ENCODE measurements around the gene UBE2E3.

UBE2E3 gene

GRCh38 chr2:181058378-181059269 is 78.2 kb downstream of the UBE2E3 start:
- H2BK15ac ChIP-seq (ENCODE audit: low read depth, poor library complexity, severe bottlenecking): no peak overlapping the region
- H2BK5ac ChIP-seq (ENCODE audit: low read depth, low read length, poor library complexity, severe bottlenecking): no peak overlapping the region
- no peak overlapping the region for H2BK12ac ChIP-seq (ENCODE audit: low read length in 2 of 2)
- H3K27me3 ChIP-seq (ENCODE audit: control insufficient read depth in 1 of 2, insufficient read depth in 1 of 2, low read length in 2 of 2): no peaks in the 10 kb centered on the region
- no peak overlapping the region for H3K4ac ChIP-seq (ENCODE audit: low read depth in 1 of 2, low read length in 2 of 2)
- no peak overlapping the region for H4K91ac ChIP-seq (ENCODE audit: low read length)
- H3K18ac ChIP-seq (ENCODE audit: low read depth in 1 of 2, low read length in 2 of 2): no peak overlapping the region
- no peak overlapping the region for H3K23ac ChIP-seq (ENCODE audit: low read length in 2 of 2)
- H3K14ac ChIP-seq (ENCODE audit: low read length in 2 of 2): no peak overlapping the region
- H3K4me3 ChIP-seq (ENCODE audit: insufficient read depth in 1 of 2, low read depth in 1 of 2, low read length in 2 of 2): no peak overlapping the region
- no peaks in the 10 kb centered on the region for H3K4me1 ChIP-seq (ENCODE audit: control insufficient read depth, insufficient read depth, low read depth, low read length)
- H3K4me2 ChIP-seq (ENCODE audit: low read length, poor library complexity, severe bottlenecking): no peak overlapping the region
- no peak for DNase-seq
- H3K27ac ChIP-seq (ENCODE audit: low read length, poor library complexity, severe bottlenecking): no peak overlapping the region
- no peak overlapping the region for H2AK5ac ChIP-seq (ENCODE audit: low read length, severe bottlenecking)
- peaks cover 3% of the 10 kb centered on the region for H3K79me1 ChIP-seq (replicated peaks; ENCODE audit: low read length, poor library complexity, severe bottlenecking)
- H2BK120ac ChIP-seq (ENCODE audit: low read depth, low read length): no peak overlapping the region
- no peak overlapping the region for H2AFZ ChIP-seq (ENCODE audit: low read depth, low read length)
- H4K8ac ChIP-seq (ENCODE audit: low read length): no peak overlapping the region
- H3K36me3 ChIP-seq (ENCODE audit: control insufficient read depth in 1 of 2, insufficient read depth in 2 of 2, low read depth in 1 of 2, low read length in 2 of 2): peaks cover 0 to 46% of the 10 kb centered on the region in 2 experiments
- 50% methylated on average over 2 of the region's 7 CpGs for WGBS
- H3K9me3 ChIP-seq (ENCODE audit: control insufficient read depth, low read length): no peaks in the 10 kb centered on the region
- no peak overlapping the region for H3K9ac ChIP-seq (ENCODE audit: low read length)

DNA sequence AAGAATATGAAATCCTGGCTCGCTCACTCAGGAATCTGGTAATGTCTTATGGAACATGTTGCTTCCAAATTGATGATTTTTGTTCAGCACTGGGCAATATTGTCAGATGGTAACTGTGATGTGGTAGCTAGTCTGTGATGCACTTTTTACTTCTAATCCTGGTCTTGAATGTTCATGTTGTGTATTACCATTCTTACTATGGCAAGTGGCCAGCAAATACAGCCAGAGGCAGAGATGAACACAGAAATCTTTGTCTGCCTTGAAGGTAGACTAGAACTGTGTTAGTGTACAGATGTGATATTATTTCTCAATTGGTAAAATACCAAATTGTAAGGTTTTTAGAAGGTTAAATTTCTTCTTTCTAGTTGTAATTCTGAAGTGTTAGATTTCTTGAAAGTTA is 83.3 kb downstream of the UBE2E3 start:
- Histone ChIP-seq H4K8ac (ENCODE audit: low read length) (no peak overlapping the region), H3K9me3 (ENCODE audit: control insufficient read depth, low read length) (no peaks in the 10 kb centered on the region), H2BK120ac (ENCODE audit: low read depth, low read length) (no peak overlapping the region), H2AK5ac (ENCODE audit: low read length, severe bottlenecking) (no peak overlapping the region), H3K27me3 (ENCODE audit: control insufficient read depth in 1 of 2, insufficient read depth in 1 of 2, low read length in 2 of 2) (no peaks in the 10 kb centered on the region), H3K4me3 (ENCODE audit: insufficient read depth in 1 of 2, low read depth in 1 of 2, low read length in 2 of 2) (no peak overlapping the region), H3K23ac (ENCODE audit: low read length in 2 of 2) (no peak overlapping the region), H3K4me1 (ENCODE audit: control insufficient read depth, insufficient read depth, low read depth, low read length) (no peaks in the 10 kb centered on the region), H2BK15ac (ENCODE audit: low read depth, poor library complexity, severe bottlenecking) (no peak overlapping the region), H3K9ac (ENCODE audit: low read length) (no peak overlapping the region), H3K79me1 (replicated peaks; ENCODE audit: low read length, poor library complexity, severe bottlenecking) (peaks cover 6% of the 10 kb centered on the region), H3K14ac (ENCODE audit: low read length in 2 of 2) (no peak overlapping the region), H3K27ac (ENCODE audit: low read length, poor library complexity, severe bottlenecking) (no peak overlapping the region), H2BK5ac (ENCODE audit: low read depth, low read length, poor library complexity, severe bottlenecking) (no peak overlapping the region), H2BK12ac (ENCODE audit: low read length in 2 of 2) (no peak overlapping the region), H3K36me3 (ENCODE audit: control insufficient read depth in 1 of 2, insufficient read depth in 2 of 2, low read depth in 1 of 2, low read length in 2 of 2) (peaks cover 0 to 62% of the 10 kb centered on the region in 2 experiments), H2AFZ (ENCODE audit: low read depth, low read length) (no peak overlapping the region), H4K91ac (ENCODE audit: low read length) (no peak overlapping the region), H3K4ac (ENCODE audit: low read depth in 1 of 2, low read length in 2 of 2) (no peak overlapping the region), H3K18ac (ENCODE audit: low read depth in 1 of 2, low read length in 2 of 2) (no peak overlapping the region), H3K4me2 (ENCODE audit: low read length, poor library complexity, severe bottlenecking) (no peak overlapping the region)
- no peak for DNase-seq
- WGBS: 98% methylated on average over 1 of the region's 1 CpG

GRCh38 chr2:181065458-181065857 is 85.1 kb downstream of the UBE2E3 start:
- Histone ChIP-seq H3K9me3 (ENCODE audit: control insufficient read depth, low read length) (no peaks in the 10 kb centered on the region), H3K4ac (ENCODE audit: low read depth in 1 of 2, low read length in 2 of 2) (no peak overlapping the region), H2BK15ac (ENCODE audit: low read depth, poor library complexity, severe bottlenecking) (no peak overlapping the region), H3K27ac (ENCODE audit: low read length, poor library complexity, severe bottlenecking) (no peak overlapping the region), H3K9ac (ENCODE audit: low read length) (no peak overlapping the region), H3K4me3 (ENCODE audit: insufficient read depth in 1 of 2, low read depth in 1 of 2, low read length in 2 of 2) (no peak overlapping the region), H3K4me2 (ENCODE audit: low read length, poor library complexity, severe bottlenecking) (no peak overlapping the region), H2BK5ac (ENCODE audit: low read depth, low read length, poor library complexity, severe bottlenecking) (no peak overlapping the region), H3K23ac (ENCODE audit: low read length in 2 of 2) (no peak overlapping the region), H4K8ac (ENCODE audit: low read length) (no peak overlapping the region), H2AK5ac (ENCODE audit: low read length, severe bottlenecking) (no peak overlapping the region), H3K36me3 (ENCODE audit: control insufficient read depth in 1 of 2, insufficient read depth in 2 of 2, low read depth in 1 of 2, low read length in 2 of 2) (peaks cover 0 to 59% of the 10 kb centered on the region in 2 experiments), H3K27me3 (ENCODE audit: control insufficient read depth in 1 of 2, insufficient read depth in 1 of 2, low read length in 2 of 2) (no peaks in the 10 kb centered on the region), H2BK12ac (ENCODE audit: low read length in 2 of 2) (no peak overlapping the region), H3K4me1 (ENCODE audit: control insufficient read depth, insufficient read depth, low read depth, low read length) (peaks cover 2% of the 10 kb centered on the region), H3K14ac (ENCODE audit: low read length in 2 of 2) (no peak overlapping the region), H2AFZ (ENCODE audit: low read depth, low read length) (no peak overlapping the region), H3K18ac (ENCODE audit: low read depth in 1 of 2, low read length in 2 of 2) (no peak overlapping the region), H3K79me1 (replicated peaks; ENCODE audit: low read length, poor library complexity, severe bottlenecking) (peaks cover 5% of the 10 kb centered on the region), H2BK120ac (ENCODE audit: low read depth, low read length) (no peak overlapping the region), H4K91ac (ENCODE audit: low read length) (no peak overlapping the region)
- DNase-seq: no peak

GRCh38 chr2:181066333-181066732 is 85.9 kb downstream of the UBE2E3 start:
- H4K8ac ChIP-seq (ENCODE audit: low read length): no peak overlapping the region
- no peak overlapping the region for H2AK5ac ChIP-seq (ENCODE audit: low read length, severe bottlenecking)
- H2BK5ac ChIP-seq (ENCODE audit: low read depth, low read length, poor library complexity, severe bottlenecking): no peak overlapping the region
- no peak overlapping the region for H3K4me3 ChIP-seq (ENCODE audit: insufficient read depth in 1 of 2, low read depth in 1 of 2, low read length in 2 of 2)
- H2AFZ ChIP-seq (ENCODE audit: low read depth, low read length): no peak overlapping the region
- no peak overlapping the region for H2BK15ac ChIP-seq (ENCODE audit: low read depth, poor library complexity, severe bottlenecking)
- H3K27me3 ChIP-seq (ENCODE audit: control insufficient read depth in 1 of 2, insufficient read depth in 1 of 2, low read length in 2 of 2): no peaks in the 10 kb centered on the region
- H2BK12ac ChIP-seq (ENCODE audit: low read length in 2 of 2): no peak overlapping the region
- no peak overlapping the region for H3K14ac ChIP-seq (ENCODE audit: low read length in 2 of 2)
- H3K79me1 ChIP-seq (replicated peaks; ENCODE audit: low read length, poor library complexity, severe bottlenecking): peaks cover 10% of the 10 kb centered on the region
- H3K4ac ChIP-seq (ENCODE audit: low read depth in 1 of 2, low read length in 2 of 2): no peak overlapping the region
- no peaks in the 10 kb centered on the region for H3K9me3 ChIP-seq (ENCODE audit: control insufficient read depth, low read length)
- H3K23ac ChIP-seq (ENCODE audit: low read length in 2 of 2): no peak overlapping the region
- no peak overlapping the region for H3K18ac ChIP-seq (ENCODE audit: low read depth in 1 of 2, low read length in 2 of 2)
- peaks cover 2% of the 10 kb centered on the region for H3K4me1 ChIP-seq (ENCODE audit: control insufficient read depth, insufficient read depth, low read depth, low read length)
- H2BK120ac ChIP-seq (ENCODE audit: low read depth, low read length): no peak overlapping the region
- no peak overlapping the region for H3K4me2 ChIP-seq (ENCODE audit: low read length, poor library complexity, severe bottlenecking)
- no peak overlapping the region for H4K91ac ChIP-seq (ENCODE audit: low read length)
- WGBS: 89% methylated on average over 1 of the region's 1 CpG
- H3K36me3 ChIP-seq (ENCODE audit: control insufficient read depth in 1 of 2, insufficient read depth in 2 of 2, low read depth in 1 of 2, low read length in 2 of 2): peaks cover 0 to 61% of the 10 kb centered on the region in 2 experiments
- DNase-seq: no peak
- no peak overlapping the region for H3K9ac ChIP-seq (ENCODE audit: low read length)
- H3K27ac ChIP-seq (ENCODE audit: low read length, poor library complexity, severe bottlenecking): no peak overlapping the region

All from mesenchymal stem cell (in vitro differentiated cells and primary cell).